GM10248 (cell line): ENCODE data around the gene DRAXIN.

Experiments used
- CTCF ChIA-PET: fragments of 300-600 bp; sonication (Branson Sonifier 250); formaldehyde crosslinking; extraction: SDS; loops from one replicate; lab custom pipeline; 2021; ENCODE audit warnings: antibody characterized with exemption; lab: Yijun Ruan, JAX
- POLR2A ChIA-PET: fragments of 350-650 bp; sonication (Branson Sonifier 250); formaldehyde crosslinking; extraction: SDS; loops from one replicate; lab custom pipeline; 2020; ENCODE audit warnings: antibody characterized with exemption; lab: Yijun Ruan, JAX
- DNase-seq: peaks from one replicate; pipeline ENCODE4 v3.0.0; 2012; ENCODE audit errors: extremely low spot score
- CTCF ChIP-seq: IDR thresholded peaks from 2 replicates; pipeline ENCODE4 v1.5.1; 2012; ENCODE audit warnings: mild to moderate bottlenecking, low read depth; ENCODE audit errors: extremely low read depth, missing control alignments, control extremely low read depth

Gene DRAXIN

GRCh38 chr1:11727119-11727518 lies 35.6 kb downstream of the DRAXIN start:
- ChIA-PET POLR2A (interaction anchor here (0.7 kb wide), 1 partner anchor 224 kb away, joined by 3 read pairs; no protein-coding TSS in a partner anchor), CTCF (interaction anchor here (1.0 to 1.7 kb wide), 3 partner anchors 17 to 77 kb away, joined by 3 to 5 read pairs (median 4); partner anchors contain the start of gene FBXO6)
- TF ChIP-seq CTCF, result no peak
- no peak for DNase-seq

GRCh38 chr1:11728126-11728806 lies 36.8 kb downstream of the DRAXIN start:
- no peak for TF ChIP-seq CTCF
- ChIA-PET POLR2A (no interaction called here), CTCF (interaction anchor here (1.2 kb wide), 1 partner anchor 56 kb away, joined by 3 read pairs; no protein-coding TSS in a partner anchor)
- DNase-seq, result no peak

- CTCF ChIA-PET, result interaction anchor here (1.2 kb wide), 1 partner anchor 55 kb away, joined by 3 read pairs; no protein-coding TSS in a partner anchor
- POLR2A ChIA-PET, result no interaction called here
- TF ChIP-seq CTCF, result no peak
- no peak for DNase-seq
Observed at GRCh38 chr1:11729155-11729497, 37.6 kb downstream of the DRAXIN start.

GRCh38 chr1:11729498-11730428 lies 38.3 kb downstream of the DRAXIN start:
- ChIA-PET POLR2A (no interaction called here), CTCF (interaction anchor here (1.2 to 2.4 kb wide), 2 partner anchors 10 to 55 kb away, joined by 3 to 14 read pairs; no protein-coding TSS in a partner anchor)
- TF ChIP-seq CTCF, result no peak
- DNase-seq, result no peak

- POLR2A ChIA-PET, result no interaction called here
- no peak for TF ChIP-seq CTCF
- CTCF ChIA-PET, result interaction anchor here (2.4 kb wide), 1 partner anchor 11 kb away, joined by 14 read pairs; no protein-coding TSS in a partner anchor
- DNase-seq, result peak; percentile 53
Observed at GRCh38 chr1:11730429-11730891, 39.0 kb downstream of the DRAXIN start.

- no peak for DNase-seq
- ChIA-PET CTCF (interaction anchor here (2.4 kb wide), 1 partner anchor 12 kb away, joined by 14 read pairs; no protein-coding TSS in a partner anchor), POLR2A (no interaction called here)
- TF ChIP-seq CTCF, result no peak
Observed at GRCh38 chr1:11731691-11732283, 40.3 kb downstream of the DRAXIN start.
